Endodermal cell (in vitro differentiated cells): ENCODE data around the gene SRGAP3. TPM values are rescaled to one million over a fixed set of nuclear protein-coding genes. Genes with fewer than 3 reads are reported as not detected.
A peak's percentile ranks its signal among the peaks of the same experiment; 100 is the strongest.

Source experiments
- DNase-seq: peaks from one replicate; pipeline ENCODE4 v3.0.0-alpha.2; 2017
- H3K27ac ChIP-seq: 2 replicates; pipeline ENCODE4 v1.5.1; 2013; ENCODE audit warnings: mild to moderate bottlenecking, low read depth, low read length, moderate library complexity
- H3K27me3 ChIP-seq: 2 replicates; pipeline ENCODE4 v1.6.1; 2013; ENCODE audit warnings: mild to moderate bottlenecking, low read length, moderate library complexity; ENCODE audit not compliant: insufficient read depth, control insufficient read depth, poor library complexity, severe bottlenecking
- H3K36me3 ChIP-seq: 2 replicates; pipeline ENCODE4 v1.7.0; 2013; ENCODE audit warnings: mild to moderate bottlenecking, low read length, moderate library complexity; ENCODE audit not compliant: control insufficient read depth, insufficient read depth
- H3K4me1 ChIP-seq: one replicate; pipeline ENCODE4 v1.7.0; 2013; ENCODE audit warnings: low read length; ENCODE audit not compliant: control insufficient read depth, insufficient read depth
- H3K4me3 ChIP-seq: 2 replicates; pipeline ENCODE4 v1.5.1; 2013; ENCODE audit warnings: mild to moderate bottlenecking, low read length, moderate library complexity
- H3K9ac ChIP-seq: 2 replicates; pipeline ENCODE4 v1.6.1; 2013; ENCODE audit warnings: mild to moderate bottlenecking, low read length, moderate library complexity; ENCODE audit not compliant: poor library complexity, severe bottlenecking; ENCODE audit errors: extremely low read depth
- H3K9me3 ChIP-seq: 2 replicates; pipeline ENCODE4 v1.6.1; 2013; ENCODE audit warnings: mild to moderate bottlenecking, low read length, moderate library complexity; ENCODE audit not compliant: control insufficient read depth
- H3K27ac Mint-ChIP-seq: 2 replicates; pipeline ENCODE4 v1.8.0; 2020; ENCODE audit warnings: mixed read lengths
- H3K27me3 Mint-ChIP-seq: 2 replicates; pipeline ENCODE4 v1.8.0; 2021; ENCODE audit warnings: mild to moderate bottlenecking, mixed read lengths; ENCODE audit not compliant: insufficient read depth
- H3K36me3 Mint-ChIP-seq: 2 replicates; pipeline ENCODE4 v1.8.0; 2020; ENCODE audit warnings: low read depth, mixed read lengths
- H3K4me1 Mint-ChIP-seq: 2 replicates; pipeline ENCODE4 v1.8.0; 2020; ENCODE audit warnings: mixed read lengths
- H3K4me3 Mint-ChIP-seq: 2 replicates; pipeline ENCODE4 v1.8.0; 2020; ENCODE audit warnings: mild to moderate bottlenecking, moderate library complexity, mixed read lengths
- H3K9me3 Mint-ChIP-seq: 2 replicates; pipeline ENCODE4 v1.8.0; 2020; ENCODE audit warnings: mild to moderate bottlenecking, mixed read lengths
- WGBS, 2 experiments: methylation state at CpG; one replicate each; pipeline versions ENCODE4 v1.1.5 to v1.1.7; 2013; ENCODE audit warnings: missing lambda C conversion rate in 2 of 2, mixed read lengths in 1 of 2; ENCODE audit not compliant: insufficient coverage in 1 of 2, insufficient read length in 1 of 2; 5-methylcytosine and 5-hydroxymethylcytosine counted together
- total RNA-seq, 2 donors: library from RNA; stranded (reverse); fragmentation: NEBNext Ultra II Directional in 1 of 2; extraction: Animal tissue kit (Norgen Biotek cat#: 25700) in 1 of 2; gene quantifications; 2 replicates in 1 of 2; 3 replicates in 1 of 2; pipeline ENCODE4 v1.2.1, GENCODE V29; 2021
- TF ChIP-seq, protein P1 (sequence below): fragments of 200-600 bp; sonication (generic); conservative IDR thresholded peaks from 2 replicates; pipeline ENCODE4 v1.5.0; 2021; ENCODE audit warnings: antibody characterized with exemption, mild to moderate bottlenecking

Gene SRGAP3
- total RNA-seq, 2 donors from 2014 or later = 5.0 to 8.1 TPM

DNA sequence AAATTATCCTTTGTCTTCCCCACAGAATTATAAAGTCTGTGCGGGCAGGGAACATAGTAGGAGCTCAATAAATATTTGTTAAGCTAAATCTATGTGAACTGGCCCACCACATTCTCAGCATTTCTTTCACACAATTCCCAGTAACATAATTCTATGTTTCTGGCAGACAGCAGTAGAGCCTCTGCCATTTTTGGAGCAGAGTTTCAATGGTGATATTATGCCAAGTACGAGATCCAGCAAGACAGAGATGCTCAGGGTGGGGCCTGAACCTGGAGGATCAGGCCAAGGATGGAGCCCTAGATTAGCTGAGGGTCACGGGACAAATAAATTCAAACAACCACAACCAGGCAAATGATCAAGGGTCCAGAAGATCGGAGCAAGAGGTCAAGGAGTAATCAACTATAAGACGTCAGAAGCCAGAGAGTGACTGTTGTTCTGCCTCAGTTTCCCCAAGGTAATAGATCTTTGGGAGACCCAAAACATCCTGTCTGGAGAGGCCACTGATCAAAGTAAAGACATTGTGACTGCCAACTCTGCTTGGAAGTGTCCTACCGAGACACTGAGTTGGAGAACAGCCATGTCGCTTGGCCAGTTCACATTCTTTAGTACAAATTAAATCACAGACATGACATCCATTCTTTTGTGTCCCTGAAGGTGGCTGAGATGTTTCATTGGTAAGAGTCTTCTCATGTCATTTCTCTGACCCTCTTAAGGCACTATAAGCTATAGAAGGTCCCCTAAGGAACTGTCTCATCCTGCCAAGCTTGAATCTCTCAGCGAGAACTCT, 15.4 kb downstream of the SRGAP3 start:
- H3K9ac ChIP-seq = no peak overlapping the region
- 93 to 100% methylated on average over 4 to 8 of the region's 8 CpGs for WGBS, 2 experiments
- TF ChIP-seq, protein P1, sequence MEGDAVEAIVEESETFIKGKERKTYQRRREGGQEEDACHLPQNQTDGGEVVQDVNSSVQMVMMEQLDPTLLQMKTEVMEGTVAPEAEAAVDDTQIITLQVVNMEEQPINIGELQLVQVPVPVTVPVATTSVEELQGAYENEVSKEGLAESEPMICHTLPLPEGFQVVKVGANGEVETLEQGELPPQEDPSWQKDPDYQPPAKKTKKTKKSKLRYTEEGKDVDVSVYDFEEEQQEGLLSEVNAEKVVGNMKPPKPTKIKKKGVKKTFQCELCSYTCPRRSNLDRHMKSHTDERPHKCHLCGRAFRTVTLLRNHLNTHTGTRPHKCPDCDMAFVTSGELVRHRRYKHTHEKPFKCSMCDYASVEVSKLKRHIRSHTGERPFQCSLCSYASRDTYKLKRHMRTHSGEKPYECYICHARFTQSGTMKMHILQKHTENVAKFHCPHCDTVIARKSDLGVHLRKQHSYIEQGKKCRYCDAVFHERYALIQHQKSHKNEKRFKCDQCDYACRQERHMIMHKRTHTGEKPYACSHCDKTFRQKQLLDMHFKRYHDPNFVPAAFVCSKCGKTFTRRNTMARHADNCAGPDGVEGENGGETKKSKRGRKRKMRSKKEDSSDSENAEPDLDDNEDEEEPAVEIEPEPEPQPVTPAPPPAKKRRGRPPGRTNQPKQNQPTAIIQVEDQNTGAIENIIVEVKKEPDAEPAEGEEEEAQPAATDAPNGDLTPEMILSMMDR = no peak
- Mint-ChIP-seq H3K27ac (no peak overlapping the region), H3K36me3 (no peaks in the 10 kb centered on the region), H3K4me1 (no peaks in the 10 kb centered on the region), H3K9me3 (no peaks in the 10 kb centered on the region), H3K4me3 (no peak overlapping the region), H3K27me3 (peaks cover 4% of the 10 kb centered on the region)
- H3K9me3 ChIP-seq = no peaks in the 10 kb centered on the region
- DNase-seq = no peak
- H3K27ac ChIP-seq = no peak overlapping the region
- no peak overlapping the region for H3K4me3 ChIP-seq
- H3K27me3 ChIP-seq = no peaks in the 10 kb centered on the region
- no peaks in the 10 kb centered on the region for H3K36me3 ChIP-seq
- H3K4me1 ChIP-seq = no peaks in the 10 kb centered on the region

DNA sequence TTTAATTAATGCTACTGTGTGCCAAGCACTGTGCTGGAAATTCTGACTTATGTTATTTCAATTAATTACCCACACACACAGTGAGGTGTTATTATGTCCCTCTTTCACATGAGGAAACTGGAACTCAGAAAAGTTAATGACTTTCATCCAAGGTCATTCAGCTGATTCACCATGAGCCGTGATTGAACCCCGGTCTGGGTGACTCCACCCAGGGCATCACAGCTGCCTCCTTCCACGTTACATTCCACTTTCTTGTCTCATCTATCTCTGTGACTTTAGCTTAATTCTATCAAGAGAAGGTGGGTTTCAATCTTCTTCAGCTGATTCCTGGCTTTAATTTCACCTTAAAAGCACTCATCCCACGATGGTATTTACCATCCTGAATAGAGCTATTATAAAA, 16.3 kb downstream of the SRGAP3 start:
- no peaks in the 10 kb centered on the region for H3K4me1 ChIP-seq
- peak overlapping the region; percentile 54 for H3K27ac ChIP-seq
- H3K27me3 ChIP-seq = no peaks in the 10 kb centered on the region
- 93 to 100% methylated on average over 4 of the region's 4 CpGs for WGBS, 2 experiments
- H3K9me3 ChIP-seq = no peaks in the 10 kb centered on the region
- Mint-ChIP-seq H3K4me1 (no peaks in the 10 kb centered on the region), H3K4me3 (no peak overlapping the region), H3K36me3 (no peaks in the 10 kb centered on the region), H3K27ac (no peak overlapping the region), H3K9me3 (no peaks in the 10 kb centered on the region), H3K27me3 (peaks cover 4% of the 10 kb centered on the region)
- no peak for DNase-seq
- no peaks in the 10 kb centered on the region for H3K36me3 ChIP-seq
- no peak overlapping the region for H3K9ac ChIP-seq
- TF ChIP-seq, protein P1 = no peak
- H3K4me3 ChIP-seq = no peak overlapping the region

DNA sequence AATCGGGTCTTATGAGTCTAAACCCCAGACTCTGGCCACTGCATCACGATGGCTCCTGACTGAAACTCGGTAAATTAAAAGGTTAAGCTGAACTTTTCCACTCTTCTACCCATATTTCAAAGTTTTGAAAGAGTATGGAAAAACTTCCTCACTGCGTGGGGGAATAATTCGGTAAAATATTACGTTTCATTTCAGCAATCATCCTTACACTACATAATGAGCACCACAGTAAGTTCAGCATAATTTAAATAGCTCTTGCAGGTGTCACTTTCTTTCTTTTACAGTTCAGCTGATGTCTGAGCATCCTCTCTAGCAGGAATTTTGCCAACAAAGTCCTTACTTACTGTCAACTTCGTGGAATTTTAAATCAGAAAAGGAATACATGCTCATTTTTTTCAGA, 17.5 kb downstream of the SRGAP3 start:
- Mint-ChIP-seq H3K4me3 (no peak overlapping the region), H3K4me1 (peaks cover 3% of the 10 kb centered on the region), H3K9me3 (no peaks in the 10 kb centered on the region), H3K27ac (no peak overlapping the region), H3K27me3 (peaks cover 3% of the 10 kb centered on the region), H3K36me3 (no peaks in the 10 kb centered on the region)
- no peak for DNase-seq
- Histone ChIP-seq H3K27ac (peak overlapping the region; percentile 95), H3K9ac (no peak overlapping the region), H3K9me3 (no peaks in the 10 kb centered on the region), H3K27me3 (no peaks in the 10 kb centered on the region), H3K4me1 (no peaks in the 10 kb centered on the region), H3K4me3 (no peak overlapping the region), H3K36me3 (no peaks in the 10 kb centered on the region)
- 89 to 90% methylated on average over 5 to 7 of the region's 7 CpGs for WGBS, 2 experiments
- TF ChIP-seq, protein P1 = no peak
